Panc1 (cell line): Measurements from ENCODE around the gene OSER1. TPM values are rescaled to one million over a fixed set of nuclear protein-coding genes. Genes with fewer than 3 reads are reported as not detected.

Experiments used
- ATAC-seq: fragments of 200-7000 bp; cut with Tn5 transposase; 2 replicates; pipeline ENCODE4 v1.9.1; 2020; ENCODE audit warnings: mild to moderate bottlenecking, moderate library complexity
- BruUV-seq: library from RNA; stranded (reverse); fragments of 400-500 nt; replicated peaks from 2 replicates; lab custom pipeline; 2021; lab: Mats Ljungman, UMichigan
- CTCF ChIA-PET: fragments of 300-600 bp; sonication (Branson Sonifier 250); formaldehyde crosslinking; loops from one replicate; lab custom pipeline; 2022; ENCODE audit warnings: antibody characterized with exemption; lab: Charles Lee
- POLR2A ChIA-PET: fragments of 300-600 bp; sonication (Branson Sonifier 250); formaldehyde crosslinking; loops from one replicate; lab custom pipeline; 2022; ENCODE audit warnings: antibody characterized with exemption; lab: Charles Lee
- DNase-seq: peaks from one replicate; pipeline ENCODE4 v3.0.0-alpha.2; 2010; ENCODE audit warnings: low read depth, low spot score
- H3K27ac ChIP-seq: 2 replicates; pipeline ENCODE4 v1.5.1; 2011; ENCODE audit warnings: mild to moderate bottlenecking, low read length, inconsistent platforms
- H3K27me3 ChIP-seq: fragments of 200-500 bp; sonication (Bioruptor generic); 2 replicates; pipeline ENCODE4 v1.6.0; 2014; ENCODE audit warnings: low read length, inconsistent platforms; ENCODE audit not compliant: control insufficient read depth, insufficient read depth
- H3K36me3 ChIP-seq: fragments of 200-500 bp; sonication (Bioruptor generic); 2 replicates; pipeline ENCODE4 v1.5.1; 2014; ENCODE audit warnings: inconsistent platforms, mild to moderate bottlenecking, low read length, moderate library complexity; ENCODE audit not compliant: control insufficient read depth, insufficient read depth
- H3K4me1 ChIP-seq: 2 replicates; pipeline ENCODE4 v1.5.1; 2011; ENCODE audit warnings: inconsistent platforms, mild to moderate bottlenecking, low read length, moderate library complexity; ENCODE audit not compliant: control insufficient read depth, insufficient read depth
- H3K4me3 ChIP-seq, 2 experiments: 2 replicates each; pipeline ENCODE4 v1.5.1; 2011 to 2012; ENCODE audit warnings: low read depth in 2 of 2, low read length in 2 of 2, mild to moderate bottlenecking in 2 of 2, inconsistent platforms in 1 of 2, moderate library complexity in 1 of 2
- H3K9me3 ChIP-seq: fragments of 200-500 bp; sonication (Bioruptor generic); 2 replicates; pipeline ENCODE4 v1.5.1; 2014; ENCODE audit warnings: low read depth, mild to moderate bottlenecking, inconsistent platforms, low read length, moderate library complexity; ENCODE audit not compliant: control insufficient read depth, insufficient read depth
- POLR2AphosphoS5 ChIP-seq: IDR thresholded peaks from 2 replicates; pipeline ENCODE4 v1.6.1; 2012; ENCODE audit warnings: mild to moderate bottlenecking, low read depth, low read length, moderate library complexity
- SIN3A ChIP-seq: IDR thresholded peaks from 2 replicates; pipeline ENCODE4 v1.6.1; 2012; ENCODE audit warnings: low read depth, mild to moderate bottlenecking, low read length, moderate library complexity, borderline replicate concordance; ENCODE audit not compliant: insufficient read depth
- TCF7L2 ChIP-seq: IDR thresholded peaks from 2 replicates; pipeline ENCODE4 v1.6.1; 2011; ENCODE audit warnings: mild to moderate bottlenecking, low read depth, low read length, inconsistent platforms
- in situ Hi-C: cut with HindIII; loops from 2 replicates; pipeline ENCODE4 v1.10.0; 2016; ENCODE audit warnings: low sequenced_read_pairs, low pct_unique_long_range_greater_than_20kb
- intact Hi-C: fragments of 100-400 bp; cut with micrococcal nuclease; formaldehyde crosslinking; loops from one replicate; pipeline ENCODE4 v1.10.0; 2022; ENCODE audit not compliant: unreplicated experiment
- total RNA-seq: library from RNA; stranded (reverse); gene quantifications from one replicate; pipeline ENCODE4 v1.2.1, GENCODE V29; 2021; ENCODE audit not compliant: unreplicated experiment
- TF ChIP-seq, protein P1 (sequence below), 2 experiments: IDR thresholded peaks; 2 replicates each; pipeline ENCODE4 v1.6.1; 2011 to 2012; ENCODE audit warnings: low read depth in 2 of 2, control low read depth in 1 of 2, low read length in 1 of 2, mild to moderate bottlenecking in 1 of 2, moderate library complexity in 1 of 2; ENCODE audit not compliant: insufficient read depth in 1 of 2
- TF ChIP-seq, protein P2 (sequence below): fragments of 450-650 bp; IDR thresholded peaks from 2 replicates; pipeline ENCODE4 v1.5.1; 2017; ENCODE audit warnings: mild to moderate bottlenecking

The OSER1 gene
- total RNA-seq, 1 experiment from 2014 or later, result 37.8 TPM

DNA sequence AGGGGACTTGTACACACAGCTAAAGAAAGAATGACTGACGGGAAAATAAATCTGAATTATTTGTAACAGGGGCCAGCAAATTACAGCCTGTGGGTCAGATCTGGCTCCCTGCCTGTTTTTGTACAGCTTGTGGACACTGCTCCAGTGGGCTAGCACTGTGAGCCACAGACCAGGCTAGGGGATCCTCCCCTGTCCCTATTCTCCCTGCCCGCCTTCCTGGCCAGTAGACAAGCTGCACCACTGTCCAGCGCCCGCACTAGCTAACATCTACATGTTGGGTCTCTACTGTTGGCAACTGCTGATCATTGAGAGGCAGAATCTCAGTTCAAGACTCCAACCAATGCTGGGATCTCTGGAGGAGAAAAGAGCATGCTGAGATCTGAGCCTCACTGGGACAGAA, 10.7 kb downstream of the OSER1 start:
- POLR2A ChIA-PET, result no interaction called here
- no peaks in the 10 kb centered on the region for H3K27me3 ChIP-seq
- no peaks in the 10 kb centered on the region for H3K9me3 ChIP-seq
- CTCF ChIA-PET, result no interaction called here
- intact Hi-C loops, result no loop called here
- no peak for DNase-seq
- in situ Hi-C loops, result no loop called here
- ATAC-seq, result no peak
- no peak overlapping the region for H3K27ac ChIP-seq
- BruUV-seq, result no TSS peak
- TF ChIP-seq, protein P1, sequence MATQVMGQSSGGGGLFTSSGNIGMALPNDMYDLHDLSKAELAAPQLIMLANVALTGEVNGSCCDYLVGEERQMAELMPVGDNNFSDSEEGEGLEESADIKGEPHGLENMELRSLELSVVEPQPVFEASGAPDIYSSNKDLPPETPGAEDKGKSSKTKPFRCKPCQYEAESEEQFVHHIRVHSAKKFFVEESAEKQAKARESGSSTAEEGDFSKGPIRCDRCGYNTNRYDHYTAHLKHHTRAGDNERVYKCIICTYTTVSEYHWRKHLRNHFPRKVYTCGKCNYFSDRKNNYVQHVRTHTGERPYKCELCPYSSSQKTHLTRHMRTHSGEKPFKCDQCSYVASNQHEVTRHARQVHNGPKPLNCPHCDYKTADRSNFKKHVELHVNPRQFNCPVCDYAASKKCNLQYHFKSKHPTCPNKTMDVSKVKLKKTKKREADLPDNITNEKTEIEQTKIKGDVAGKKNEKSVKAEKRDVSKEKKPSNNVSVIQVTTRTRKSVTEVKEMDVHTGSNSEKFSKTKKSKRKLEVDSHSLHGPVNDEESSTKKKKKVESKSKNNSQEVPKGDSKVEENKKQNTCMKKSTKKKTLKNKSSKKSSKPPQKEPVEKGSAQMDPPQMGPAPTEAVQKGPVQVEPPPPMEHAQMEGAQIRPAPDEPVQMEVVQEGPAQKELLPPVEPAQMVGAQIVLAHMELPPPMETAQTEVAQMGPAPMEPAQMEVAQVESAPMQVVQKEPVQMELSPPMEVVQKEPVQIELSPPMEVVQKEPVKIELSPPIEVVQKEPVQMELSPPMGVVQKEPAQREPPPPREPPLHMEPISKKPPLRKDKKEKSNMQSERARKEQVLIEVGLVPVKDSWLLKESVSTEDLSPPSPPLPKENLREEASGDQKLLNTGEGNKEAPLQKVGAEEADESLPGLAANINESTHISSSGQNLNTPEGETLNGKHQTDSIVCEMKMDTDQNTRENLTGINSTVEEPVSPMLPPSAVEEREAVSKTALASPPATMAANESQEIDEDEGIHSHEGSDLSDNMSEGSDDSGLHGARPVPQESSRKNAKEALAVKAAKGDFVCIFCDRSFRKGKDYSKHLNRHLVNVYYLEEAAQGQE (IDR thresholded peaks at IDR 0.05; ENCODE audit: insufficient read depth in 1 of 2, low read depth in 2 of 2, low read length in 1 of 2), result no peak
- TF ChIP-seq TCF7L2 (no peak), POLR2AphosphoS5 (no peak), SIN3A (no peak)
- TF ChIP-seq, protein P2, sequence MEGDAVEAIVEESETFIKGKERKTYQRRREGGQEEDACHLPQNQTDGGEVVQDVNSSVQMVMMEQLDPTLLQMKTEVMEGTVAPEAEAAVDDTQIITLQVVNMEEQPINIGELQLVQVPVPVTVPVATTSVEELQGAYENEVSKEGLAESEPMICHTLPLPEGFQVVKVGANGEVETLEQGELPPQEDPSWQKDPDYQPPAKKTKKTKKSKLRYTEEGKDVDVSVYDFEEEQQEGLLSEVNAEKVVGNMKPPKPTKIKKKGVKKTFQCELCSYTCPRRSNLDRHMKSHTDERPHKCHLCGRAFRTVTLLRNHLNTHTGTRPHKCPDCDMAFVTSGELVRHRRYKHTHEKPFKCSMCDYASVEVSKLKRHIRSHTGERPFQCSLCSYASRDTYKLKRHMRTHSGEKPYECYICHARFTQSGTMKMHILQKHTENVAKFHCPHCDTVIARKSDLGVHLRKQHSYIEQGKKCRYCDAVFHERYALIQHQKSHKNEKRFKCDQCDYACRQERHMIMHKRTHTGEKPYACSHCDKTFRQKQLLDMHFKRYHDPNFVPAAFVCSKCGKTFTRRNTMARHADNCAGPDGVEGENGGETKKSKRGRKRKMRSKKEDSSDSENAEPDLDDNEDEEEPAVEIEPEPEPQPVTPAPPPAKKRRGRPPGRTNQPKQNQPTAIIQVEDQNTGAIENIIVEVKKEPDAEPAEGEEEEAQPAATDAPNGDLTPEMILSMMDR, result no peak
- H3K4me3 ChIP-seq, result no peak overlapping the region
- peaks cover 32% of the 10 kb centered on the region for H3K36me3 ChIP-seq
- H3K4me1 ChIP-seq, result peaks cover 13% of the 10 kb centered on the region

DNA sequence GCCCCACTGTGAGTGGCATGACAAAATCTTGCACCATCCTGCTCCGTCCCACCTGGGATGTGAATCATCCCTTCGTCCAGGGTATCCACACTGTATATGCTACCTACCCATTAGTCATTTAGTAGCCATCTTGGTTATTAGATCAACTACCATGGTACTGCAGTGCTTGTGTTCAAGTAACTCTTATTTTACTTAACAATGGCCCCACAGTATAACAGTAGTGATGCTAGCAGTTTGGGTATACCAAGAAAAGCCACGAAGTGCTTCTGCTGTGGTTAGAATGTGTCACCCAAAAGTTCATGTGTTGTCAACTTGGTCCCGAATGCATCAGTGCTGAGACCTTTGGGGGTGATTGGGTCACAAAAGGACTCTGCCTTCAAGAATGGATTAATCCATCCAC, 11.7 kb downstream of the OSER1 start:
- no peak for DNase-seq
- Histone ChIP-seq H3K9me3 (no peaks in the 10 kb centered on the region), H3K36me3 (peaks cover 32% of the 10 kb centered on the region), H3K27ac (no peak overlapping the region), H3K4me1 (peaks cover 4% of the 10 kb centered on the region; the same call in 1 of the 2 replicates), H3K4me3 (no peak overlapping the region), H3K27me3 (no peaks in the 10 kb centered on the region)
- ChIA-PET CTCF (no interaction called here), POLR2A (no interaction called here)
- intact Hi-C loops, result no loop called here
- TF ChIP-seq, protein P2, result no peak
- no peak for TF ChIP-seq TCF7L2
- TF ChIP-seq POLR2AphosphoS5, result no peak
- TF ChIP-seq SIN3A, result no peak
- TF ChIP-seq, protein P1 (IDR thresholded peaks at IDR 0.05; ENCODE audit: insufficient read depth in 1 of 2, low read depth in 2 of 2, low read length in 1 of 2), result no peak
- no TSS peak for BruUV-seq
- in situ Hi-C loops, result no loop called here
- ATAC-seq, result no peak
